ENCODE data around the gene ATRN.
"Not testable (repeated sequence)": the region's sequence is repeated elsewhere in the genome, so short reads cannot be mapped to it uniquely, and the experiment has no call there.

The ATRN gene

DNA sequence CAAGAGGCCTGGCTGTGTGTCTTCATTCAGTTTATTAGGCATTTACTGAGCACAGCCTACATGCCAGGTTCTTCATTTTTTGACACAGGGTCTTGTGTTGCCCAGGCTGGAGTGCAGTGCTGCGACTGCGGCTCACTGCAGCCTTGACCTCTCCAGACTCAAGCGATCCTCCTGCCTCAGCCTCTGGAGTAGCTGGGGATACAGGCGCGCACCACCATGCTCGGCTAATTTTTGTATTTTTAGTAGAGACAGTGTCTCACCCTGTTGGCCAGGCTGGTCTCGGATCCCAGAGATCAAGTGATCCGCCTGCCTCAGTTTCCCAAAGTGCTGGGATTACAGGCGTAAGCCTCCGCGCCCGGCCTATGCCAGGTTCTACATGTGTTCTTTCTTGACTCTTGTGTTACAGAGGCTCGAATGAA, 601 bp upstream of the ATRN start:
- no peak for DNase-seq (ENCODE audit: low spot score)

DNA sequence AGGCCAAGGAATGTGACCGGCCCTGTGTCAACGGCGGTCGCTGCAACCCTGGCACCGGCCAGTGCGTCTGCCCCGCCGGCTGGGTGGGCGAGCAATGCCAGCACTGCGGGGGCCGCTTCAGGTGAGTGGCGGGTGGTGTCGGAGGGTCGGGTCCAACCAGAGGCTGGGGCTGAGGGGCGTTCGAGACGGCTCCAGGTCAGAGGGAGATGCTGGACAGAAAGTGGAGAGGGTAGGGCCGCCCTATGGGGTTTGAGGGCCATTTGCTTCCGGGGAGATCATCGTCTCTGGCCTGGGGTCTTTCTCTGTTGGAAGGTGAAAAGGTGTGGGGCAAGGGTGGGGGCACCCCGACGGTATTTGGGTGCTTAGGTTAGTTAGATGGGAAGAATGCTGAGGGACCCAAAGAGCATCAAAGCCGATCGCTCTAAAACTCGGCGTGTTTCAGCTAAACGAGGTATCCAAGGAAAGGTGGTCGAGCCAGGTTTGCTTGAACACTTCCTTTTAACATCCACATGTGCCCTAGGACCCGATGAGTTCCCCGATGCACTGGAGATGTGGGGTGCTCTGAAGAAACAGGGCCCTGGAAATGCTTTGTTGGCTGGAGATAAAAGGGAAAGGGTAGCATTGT, 691 bp downstream of the ATRN start:
- no peak for DNase-seq (ENCODE audit: low spot score)

DNA sequence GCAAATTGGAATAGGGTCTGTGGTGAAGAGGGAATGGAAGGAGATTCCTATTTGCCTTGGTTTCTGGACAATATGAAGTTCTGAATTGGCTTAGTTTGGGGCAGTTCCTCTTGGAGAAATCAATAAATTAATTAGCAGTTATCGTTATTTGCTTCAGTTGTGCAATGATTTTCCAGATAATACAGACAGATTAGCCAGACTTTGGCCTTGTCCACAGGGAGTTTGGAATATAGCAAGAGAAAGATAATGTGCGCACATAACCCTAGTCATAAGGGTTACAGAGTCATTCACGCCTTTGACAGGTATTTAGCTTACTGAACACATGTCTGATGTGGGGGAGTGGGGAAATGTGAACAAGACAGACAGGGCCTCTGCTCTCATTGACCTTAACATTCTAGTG, 1.3 kb downstream of the ATRN start:
- DNase-seq (ENCODE audit: low spot score): no peak

DNA sequence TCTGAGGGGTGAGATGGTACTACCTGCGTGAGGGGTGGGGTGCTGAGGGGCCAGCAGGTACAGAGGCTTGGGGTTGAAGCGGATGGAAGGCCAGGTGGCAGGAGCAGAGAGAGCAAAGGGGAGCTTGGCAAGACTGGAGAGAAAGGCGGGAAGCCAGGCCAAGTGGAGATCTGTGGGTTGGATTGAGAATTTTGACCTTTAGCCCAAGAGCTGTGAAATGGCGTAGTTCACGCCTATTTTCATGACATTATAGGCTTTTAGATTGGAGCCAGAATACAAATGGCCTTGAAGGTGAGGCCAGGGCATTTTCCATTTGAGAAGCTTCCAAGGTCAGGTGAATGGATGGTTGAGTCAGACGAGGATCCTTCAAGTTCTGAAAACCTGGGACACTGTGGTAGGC, 2.5 kb downstream of the ATRN start:
- DNase-seq (ENCODE audit: low spot score): no peak

DNA sequence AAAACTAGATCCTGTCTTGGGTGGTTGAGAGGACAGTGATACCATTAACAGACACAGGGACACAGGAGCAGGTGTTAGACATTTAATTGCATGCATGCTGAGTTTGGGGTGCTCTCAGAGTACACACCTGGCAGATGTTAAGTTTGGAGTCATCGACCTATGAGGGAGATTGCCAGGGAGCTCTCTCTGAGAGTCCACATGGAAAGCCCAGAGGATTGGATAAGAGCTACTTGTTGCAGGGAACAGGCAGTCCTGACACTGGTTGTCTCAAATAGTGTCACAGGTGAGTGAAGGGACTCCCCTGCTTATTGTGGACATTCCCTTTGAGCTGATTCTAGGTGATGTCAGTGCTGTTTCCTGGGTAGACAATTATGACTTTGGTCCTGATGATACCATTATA, 3.1 kb downstream of the ATRN start:
- DNase-seq (ENCODE audit: low spot score): no peak

- not testable (repeated sequence) for DNase-seq (ENCODE audit: low spot score)
Measured at GRCh38 chr20:3477003-3477860, 6.4 kb downstream of the ATRN start.

GRCh38 chr20:3477861-3478544, 7.2 kb downstream of the ATRN start:
- DNase-seq (ENCODE audit: low spot score): no peak

GRCh38 chr20:3479025-3479424, 8.2 kb downstream of the ATRN start:
- no peak for DNase-seq (ENCODE audit: low spot score)

DNA sequence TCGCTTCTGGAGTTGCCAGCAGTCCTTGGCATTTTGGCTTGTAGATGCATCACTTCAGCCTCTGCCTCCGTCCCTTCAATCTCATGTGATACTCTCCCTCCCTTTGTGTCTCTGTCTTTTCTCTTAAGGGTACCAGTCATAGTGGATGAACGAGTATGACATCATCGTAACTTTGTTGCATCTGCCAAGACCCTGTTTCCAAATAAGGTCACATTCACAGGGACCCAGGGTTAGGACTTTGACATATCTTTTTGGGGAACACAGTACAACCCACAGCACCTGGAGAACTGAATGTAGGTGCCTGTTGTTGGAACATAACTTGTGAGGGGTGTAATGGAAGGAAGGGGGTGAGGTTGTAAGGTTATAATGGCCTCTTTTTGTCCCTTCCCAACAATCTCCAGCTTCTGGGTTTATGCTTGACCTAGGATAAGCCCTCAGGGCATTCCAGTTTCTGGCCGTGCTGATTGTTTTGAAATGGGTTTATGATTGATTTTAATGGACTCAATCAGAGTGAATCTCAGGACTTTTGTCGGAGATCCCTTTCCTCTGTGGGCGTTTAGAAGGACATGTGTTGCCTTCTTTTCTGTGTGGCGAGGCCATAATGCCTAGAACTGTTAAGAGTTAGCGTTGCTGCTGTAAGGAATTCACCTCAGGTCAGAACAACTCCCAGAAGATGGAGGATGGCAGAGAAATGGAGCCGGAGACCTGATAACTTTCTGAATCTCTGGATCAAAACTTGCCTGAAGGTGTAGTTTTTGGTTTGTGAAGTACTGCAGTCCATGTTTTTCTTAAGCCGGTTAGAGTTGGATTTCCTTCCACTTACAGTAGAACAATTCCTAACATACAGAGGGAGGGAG, 9.2 kb downstream of the ATRN start:
- no peak for DNase-seq (ENCODE audit: low spot score)

GRCh38 chr20:3483309-3483708, 12.5 kb downstream of the ATRN start:
- DNase-seq (ENCODE audit: low spot score): no peak

- no peak for DNase-seq (ENCODE audit: low spot score)
Measured at GRCh38 chr20:3483784-3484183, 13.0 kb downstream of the ATRN start.

- DNase-seq (ENCODE audit: low spot score): no peak
Measured at GRCh38 chr20:3485913-3486312, 15.1 kb downstream of the ATRN start.

DNA sequence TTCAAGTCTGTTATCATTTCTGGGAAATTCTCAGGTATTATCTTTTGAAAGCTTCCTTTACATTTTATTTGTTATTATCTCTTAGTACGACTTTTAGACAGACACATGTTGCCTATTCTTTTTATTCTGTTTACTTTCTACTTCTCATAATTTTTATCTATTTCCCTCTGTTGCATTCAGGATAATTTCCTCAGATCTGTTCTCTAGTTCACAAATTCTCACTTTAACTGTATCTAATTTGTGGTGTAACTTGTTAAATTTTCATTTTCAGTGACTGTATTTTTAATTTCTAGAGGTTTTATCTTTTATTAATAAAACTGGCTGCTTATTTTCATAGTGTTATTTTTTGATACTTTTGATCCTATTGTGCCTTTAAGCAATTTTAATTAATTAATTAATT, 16.0 kb downstream of the ATRN start:
- no peak for DNase-seq (ENCODE audit: low spot score)

GRCh38 chr20:3492669-3493068, 21.9 kb downstream of the ATRN start:
- DNase-seq (ENCODE audit: low spot score): no peak

- DNase-seq (ENCODE audit: low spot score): no peak
Measured at GRCh38 chr20:3494218-3494617, 23.4 kb downstream of the ATRN start.

- DNase-seq (ENCODE audit: low spot score): no peak
Measured at GRCh38 chr20:3502878-3503277, 32.1 kb downstream of the ATRN start.

- DNase-seq (ENCODE audit: low spot score): no peak
Measured at GRCh38 chr20:3505148-3505547, 34.3 kb downstream of the ATRN start.

DNA sequence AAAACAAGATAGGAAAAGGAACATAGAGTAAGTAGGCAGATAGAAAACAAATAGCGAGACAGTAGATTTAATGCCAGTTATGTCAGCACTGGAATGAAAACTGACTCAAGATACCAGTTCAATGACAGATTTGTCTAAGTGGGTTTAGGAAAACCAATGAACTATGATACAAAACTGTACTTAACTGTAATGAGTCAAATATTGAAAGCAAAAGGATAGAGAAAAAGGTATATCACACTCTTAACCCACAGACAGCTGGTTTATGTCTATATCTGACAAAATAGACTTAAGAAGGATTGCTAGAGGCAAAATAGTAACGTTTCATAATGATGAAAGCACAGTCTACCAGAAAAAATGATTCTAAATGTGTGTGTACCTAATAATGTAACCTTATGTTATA, 38.2 kb downstream of the ATRN start:
- no peak for DNase-seq (ENCODE audit: low spot score)

- no peak for DNase-seq (ENCODE audit: low spot score)
Measured at GRCh38 chr20:3510110-3510509, 39.3 kb downstream of the ATRN start.

GRCh38 chr20:3512239-3512638, 41.4 kb downstream of the ATRN start:
- not testable (repeated sequence) for DNase-seq (ENCODE audit: low spot score)

- no peak for DNase-seq (ENCODE audit: low spot score)
Measured at GRCh38 chr20:3514012-3514642, 43.3 kb downstream of the ATRN start.

Data from hematopoietic multipotent progenitor cell treated with erythropoietin and hydrocortisone succinate and interleukin-3 and kit ligand, for 17 days (in vitro differentiated cells).